Activated B cell treated with CpG ODN at 0.5 μM for 24 hours (primary cell): Measurements from ENCODE around the gene GIGYF2. TPM values are rescaled to one million over a fixed set of nuclear protein-coding genes. Genes with fewer than 3 reads are reported as not detected.
"Not testable (repeated sequence)": the region's sequence is repeated elsewhere in the genome, so short reads cannot be mapped to it uniquely, and the experiment has no call there.

ENCODE experiments used
- ATAC-seq: fragments of 200-7000 bp; cut with Tn5 transposase; one replicate; pipeline ENCODE4 v1.10.0; 2021; ENCODE audit warnings: low read depth, mild to moderate bottlenecking, moderate library complexity
- CTCF ChIA-PET: fragments of 350-600 bp; sonication (Branson Sonifier 250); formaldehyde crosslinking; loops from one replicate; lab custom pipeline; 2021; ENCODE audit warnings: antibody characterized with exemption; lab: Charles Lee
- POLR2A ChIA-PET: fragments of 350-600 bp; sonication (Branson Sonifier 250); formaldehyde crosslinking; loops from one replicate; lab custom pipeline; 2021; ENCODE audit warnings: antibody characterized with exemption; lab: Charles Lee
- DNase-seq: peaks from one replicate; pipeline ENCODE4 v3.0.0; 2022
- H3K27ac Mint-ChIP-seq: one replicate; pipeline ENCODE4 v1.8.0; 2020; ENCODE audit warnings: mixed read lengths
- H3K27me3 Mint-ChIP-seq: one replicate; pipeline ENCODE4 v1.8.0; 2021; ENCODE audit warnings: mixed read lengths
- H3K36me3 Mint-ChIP-seq: one replicate; pipeline ENCODE4 v1.8.0; 2021; ENCODE audit warnings: low read depth, mixed read lengths
- H3K4me1 Mint-ChIP-seq: one replicate; pipeline ENCODE4 v1.8.0; 2021; ENCODE audit warnings: mixed read lengths
- H3K4me3 Mint-ChIP-seq: one replicate; pipeline ENCODE4 v1.8.0; 2020; ENCODE audit warnings: mild to moderate bottlenecking, mixed read lengths
- H3K9me3 Mint-ChIP-seq: one replicate; pipeline ENCODE4 v1.8.0; 2020; ENCODE audit warnings: mixed read lengths
- intact Hi-C: fragments of 100-400 bp; cut with micrococcal nuclease; formaldehyde crosslinking; loops from one replicate; pipeline ENCODE4 v1.15.1; 2024
- total RNA-seq: library from RNA; stranded (reverse); gene quantifications from 2 replicates; pipeline ENCODE4 v1.2.3, GENCODE V29; 2022
- TF ChIP-seq, protein P1 (sequence below): fragments of 200-600 bp; IDR thresholded peaks from one replicate; pipeline ENCODE4 v1.8.0; 2022; ENCODE audit warnings: antibody characterized with exemption, mild to moderate bottlenecking

The GIGYF2 gene
- total RNA-seq, 1 donor from 2014 or later: 77.9 TPM

DNA sequence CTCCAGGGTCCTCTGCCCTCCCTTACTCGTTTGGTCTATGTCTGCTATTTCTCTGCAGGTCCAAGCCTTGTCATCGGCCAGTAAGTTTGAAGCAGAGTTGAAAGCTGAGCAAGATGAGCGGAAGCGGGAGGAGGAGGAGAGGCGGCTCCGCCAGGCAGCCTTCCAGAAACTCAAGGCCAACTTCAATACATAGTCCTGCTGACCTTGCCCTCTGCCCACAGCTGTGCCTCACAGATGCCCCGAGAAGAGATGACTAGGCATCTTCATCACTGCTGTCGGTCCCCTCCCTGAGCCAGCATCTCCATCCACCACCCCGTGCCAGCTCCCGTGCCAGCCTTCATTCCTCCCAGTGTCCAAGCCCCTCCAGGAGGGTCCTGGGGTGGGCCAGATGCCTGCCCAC lies 15.6 kb upstream of the GIGYF2 start:
- TF ChIP-seq, protein P1, sequence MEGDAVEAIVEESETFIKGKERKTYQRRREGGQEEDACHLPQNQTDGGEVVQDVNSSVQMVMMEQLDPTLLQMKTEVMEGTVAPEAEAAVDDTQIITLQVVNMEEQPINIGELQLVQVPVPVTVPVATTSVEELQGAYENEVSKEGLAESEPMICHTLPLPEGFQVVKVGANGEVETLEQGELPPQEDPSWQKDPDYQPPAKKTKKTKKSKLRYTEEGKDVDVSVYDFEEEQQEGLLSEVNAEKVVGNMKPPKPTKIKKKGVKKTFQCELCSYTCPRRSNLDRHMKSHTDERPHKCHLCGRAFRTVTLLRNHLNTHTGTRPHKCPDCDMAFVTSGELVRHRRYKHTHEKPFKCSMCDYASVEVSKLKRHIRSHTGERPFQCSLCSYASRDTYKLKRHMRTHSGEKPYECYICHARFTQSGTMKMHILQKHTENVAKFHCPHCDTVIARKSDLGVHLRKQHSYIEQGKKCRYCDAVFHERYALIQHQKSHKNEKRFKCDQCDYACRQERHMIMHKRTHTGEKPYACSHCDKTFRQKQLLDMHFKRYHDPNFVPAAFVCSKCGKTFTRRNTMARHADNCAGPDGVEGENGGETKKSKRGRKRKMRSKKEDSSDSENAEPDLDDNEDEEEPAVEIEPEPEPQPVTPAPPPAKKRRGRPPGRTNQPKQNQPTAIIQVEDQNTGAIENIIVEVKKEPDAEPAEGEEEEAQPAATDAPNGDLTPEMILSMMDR: no peak
- POLR2A ChIA-PET: no interaction called here
- Mint-ChIP-seq H3K36me3 (no peaks in the 10 kb centered on the region), H3K27ac (no peak overlapping the region), H3K27me3 (peaks cover 29% of the 10 kb centered on the region), H3K9me3 (no peaks in the 10 kb centered on the region), H3K4me1 (no peaks in the 10 kb centered on the region), H3K4me3 (no peak overlapping the region)
- DNase-seq (no peak), ATAC-seq (no peak)
- CTCF ChIA-PET: no interaction called here
- intact Hi-C loops: no loop called here

DNA sequence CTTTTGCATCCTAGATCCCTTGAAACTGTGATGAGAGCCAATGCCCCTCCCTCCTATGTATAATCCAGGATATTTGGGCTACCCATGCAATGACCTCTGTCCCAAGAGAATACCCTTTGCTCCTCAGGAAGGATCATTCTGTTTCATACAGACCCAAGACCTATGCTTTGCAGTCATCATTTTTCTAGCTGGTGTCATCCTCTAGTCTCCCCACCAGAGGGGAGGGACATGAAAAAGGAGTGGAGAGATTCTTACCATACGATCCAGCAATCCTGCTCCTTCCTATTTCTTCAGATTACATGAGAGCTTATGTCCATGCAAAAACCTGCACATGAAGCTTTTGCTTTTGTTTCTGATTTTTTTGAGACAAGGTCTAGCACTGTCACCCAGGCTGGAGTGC lies 13.8 kb upstream of the GIGYF2 start:
- Mint-ChIP-seq H3K4me3 (no peak overlapping the region), H3K36me3 (no peaks in the 10 kb centered on the region), H3K9me3 (no peaks in the 10 kb centered on the region), H3K4me1 (no peaks in the 10 kb centered on the region), H3K27ac (no peak overlapping the region), H3K27me3 (peaks cover 26% of the 10 kb centered on the region)
- CTCF ChIA-PET: no interaction called here
- DNase-seq (no peak), ATAC-seq (no peak)
- POLR2A ChIA-PET: no interaction called here
- intact Hi-C loops: no loop called here
- TF ChIP-seq, protein P1: no peak

DNA sequence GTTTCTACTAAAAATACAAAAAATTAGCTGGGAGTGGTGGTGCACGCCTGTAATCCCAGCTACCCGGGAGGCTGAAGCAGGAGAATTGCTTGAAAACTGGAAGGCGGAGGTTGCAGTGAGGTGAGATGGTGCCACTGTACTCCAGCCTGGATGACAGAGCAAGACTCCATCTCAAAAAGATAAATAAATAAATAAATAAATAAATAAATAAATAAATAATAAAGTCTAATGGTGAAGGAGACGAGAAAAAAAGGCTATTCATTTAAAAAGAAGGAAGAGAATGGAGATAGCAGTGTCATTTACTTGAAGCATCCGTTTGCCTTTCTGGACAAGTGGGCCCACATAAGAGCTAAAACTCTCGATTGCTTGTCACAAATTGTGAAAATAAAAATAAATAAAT lies 11.7 kb upstream of the GIGYF2 start:
- intact Hi-C loops: not testable (repeated sequence)

DNA sequence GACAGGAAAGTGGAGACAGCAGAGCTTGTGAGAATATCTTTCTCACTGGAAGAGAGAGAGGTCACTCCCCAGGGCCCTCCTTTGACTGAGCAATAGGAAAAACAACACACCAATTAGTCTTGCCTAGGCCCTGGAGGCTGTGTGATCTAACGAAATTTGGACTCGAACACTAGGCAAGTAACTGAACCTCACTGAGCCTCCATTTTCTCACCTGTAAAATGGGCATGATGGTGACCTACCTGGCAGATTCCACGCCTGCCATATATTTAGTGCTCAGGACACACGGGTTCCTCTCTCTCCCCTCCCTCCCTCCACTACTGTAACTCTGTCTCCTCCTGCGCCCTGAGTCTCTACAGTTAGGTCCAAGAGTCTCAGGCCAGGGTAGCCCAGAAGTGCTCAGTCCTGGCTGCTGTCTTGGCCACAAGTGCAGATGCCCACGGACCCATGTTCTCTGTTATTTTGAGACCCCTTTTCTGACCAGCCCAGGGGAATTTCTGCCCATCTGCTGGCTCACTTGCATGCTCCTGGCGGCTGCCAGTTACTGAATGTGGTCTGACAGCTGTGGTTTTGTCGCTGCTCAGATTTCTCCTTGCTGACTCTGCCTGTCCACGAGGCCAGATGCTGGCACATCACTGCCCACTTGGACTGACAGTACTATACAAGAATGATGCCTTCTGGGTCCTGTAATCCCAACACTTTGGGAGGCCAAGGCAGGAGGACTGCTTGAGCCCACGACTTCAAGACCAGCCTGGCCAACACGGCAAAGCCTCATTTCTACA lies 9.6 kb upstream of the GIGYF2 start:
- ATAC-seq: no peak
- H3K27me3 Mint-ChIP-seq: peaks cover 6% of the 10 kb centered on the region
- no peaks in the 10 kb centered on the region for H3K4me1 Mint-ChIP-seq
- ChIA-PET POLR2A (no interaction called here), CTCF (no interaction called here)
- intact Hi-C loops: no loop called here
- no peak overlapping the region for H3K4me3 Mint-ChIP-seq
- no peaks in the 10 kb centered on the region for H3K9me3 Mint-ChIP-seq
- no peak for DNase-seq
- no peaks in the 10 kb centered on the region for H3K36me3 Mint-ChIP-seq
- TF ChIP-seq, protein P1: no peak
- H3K27ac Mint-ChIP-seq: no peak overlapping the region

More for the DNA sequence above, 11.7 kb upstream of the GIGYF2 start:
- CTCF ChIA-PET, ATAC-seq, H3K4me3 Mint-ChIP-seq, H3K4me1 Mint-ChIP-seq, DNase-seq, POLR2A ChIA-PET, H3K36me3 Mint-ChIP-seq, H3K27ac Mint-ChIP-seq, H3K9me3 Mint-ChIP-seq: not testable (repeated sequence)
- H3K27me3 Mint-ChIP-seq: peaks cover 14% of the 10 kb centered on the region

DNA sequence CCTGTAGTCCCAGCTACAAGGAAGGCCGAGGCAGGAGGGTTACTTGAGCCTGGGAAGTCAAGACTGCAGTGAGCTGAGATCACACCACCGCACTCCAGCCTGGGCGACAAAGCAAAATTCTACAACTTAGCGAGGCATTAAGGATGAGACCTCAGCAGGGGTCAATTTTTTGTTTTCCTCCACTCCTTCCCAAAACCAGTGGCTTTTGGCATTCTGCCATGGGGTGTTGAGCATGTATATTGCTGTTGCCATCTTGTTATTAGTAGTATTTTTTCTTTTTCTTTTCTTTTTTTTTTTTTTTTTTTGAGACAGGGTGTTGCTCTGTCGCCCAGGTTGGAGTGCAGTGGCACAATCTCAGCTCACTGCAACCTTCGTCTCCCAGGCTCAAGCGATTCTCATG lies 8.9 kb upstream of the GIGYF2 start:
- ChIA-PET POLR2A (no interaction called here), CTCF (no interaction called here)
- H3K4me1 Mint-ChIP-seq: no peaks in the 10 kb centered on the region

More for the DNA sequence above, 8.9 kb upstream of the GIGYF2 start:
- Mint-ChIP-seq H3K27me3 (peaks cover 3% of the 10 kb centered on the region), H3K9me3 (no peaks in the 10 kb centered on the region), H3K27ac (no peak overlapping the region), H3K36me3 (no peaks in the 10 kb centered on the region), H3K4me3 (no peak overlapping the region)
- TF ChIP-seq, protein P1: no peak
- DNase-seq (no peak), ATAC-seq (no peak)
- intact Hi-C loops: no loop called here
